OCI-LY3 (cell line): ENCODE results near the gene ADAMTS7.

Experiments
- H2AFZ ChIP-seq: fragments of 200-600, 300-600 bp; shearing (Covaris generic); 2 replicates; pipeline ENCODE4 v1.6.0; 2014; ENCODE audit warnings: antibody characterized with exemption, low read depth, low read length
- H3K27ac ChIP-seq: fragments of 200-600, 300-600 bp; sonication (generic); 2 replicates; pipeline ENCODE4 v1.5.1; 2014; ENCODE audit warnings: mild to moderate bottlenecking, low read length, moderate library complexity, mixed read lengths
- H3K27me3 ChIP-seq: fragments of 200-600, 300-600 bp; sonication (generic); 2 replicates; pipeline ENCODE4 v1.6.1; 2014; ENCODE audit warnings: low read depth, low read length, mixed read lengths
- H3K36me3 ChIP-seq: fragments of 200-600, 300-600 bp; sonication (generic); replicated peaks from 2 replicates; pipeline ENCODE3; 2014; ENCODE audit warnings: low read depth, low read length, mixed read lengths
- H3K4me1 ChIP-seq: fragments of 300-600, 200-600 bp; sonication (generic); 2 replicates; pipeline ENCODE4 v1.6.1; 2014; ENCODE audit warnings: low read length, mixed read lengths
- H3K4me2 ChIP-seq: fragments of 200-600, 300-600 bp; sonication (generic); 2 replicates; pipeline ENCODE4 v1.6.1; 2014; ENCODE audit warnings: low read length, mixed read lengths
- H3K4me3 ChIP-seq: fragments of 300-600, 200-600 bp; sonication (generic); 2 replicates; pipeline ENCODE4 v1.5.1; 2014; ENCODE audit warnings: antibody characterized with exemption, mild to moderate bottlenecking, low read length, moderate library complexity
- H3K79me2 ChIP-seq: fragments of 300-600, 200-600 bp; shearing (Covaris generic); 2 replicates; pipeline ENCODE4 v1.6.1; 2014; ENCODE audit warnings: mild to moderate bottlenecking, low read length, mixed read lengths
- H3K9ac ChIP-seq: fragments of 300-600, 200-600 bp; shearing (Covaris generic); 2 replicates; pipeline ENCODE4 v1.6.0; 2014; ENCODE audit warnings: mild to moderate bottlenecking, low read length, moderate library complexity
- H3K9me3 ChIP-seq: fragments of 200-600, 300-600 bp; shearing (Covaris generic); 2 replicates; pipeline ENCODE4 v1.6.1; 2014; ENCODE audit warnings: low read length, mixed read lengths; ENCODE audit not compliant: insufficient read depth
- H4K20me1 ChIP-seq: fragments of 200-600, 300-600 bp; sonication (generic); 2 replicates; pipeline ENCODE4 v1.6.1; 2016; ENCODE audit warnings: low read length, mixed read lengths; ENCODE audit not compliant: insufficient read depth
- CTCF ChIP-seq: fragments of 200-600, 300-600 bp; sonication (generic); IDR thresholded peaks from 2 replicates; pipeline ENCODE4 v1.5.1; 2014; ENCODE audit warnings: antibody characterized with exemption, low read length, low read depth
- EZH2phosphoT487 ChIP-seq: fragments of 200-600 bp; shearing (Covaris generic); IDR thresholded peaks from 2 replicates; pipeline ENCODE4 v1.6.1; 2018; ENCODE audit warnings: antibody characterized with exemption, mixed run types, low read depth

The ADAMTS7 gene

DNA sequence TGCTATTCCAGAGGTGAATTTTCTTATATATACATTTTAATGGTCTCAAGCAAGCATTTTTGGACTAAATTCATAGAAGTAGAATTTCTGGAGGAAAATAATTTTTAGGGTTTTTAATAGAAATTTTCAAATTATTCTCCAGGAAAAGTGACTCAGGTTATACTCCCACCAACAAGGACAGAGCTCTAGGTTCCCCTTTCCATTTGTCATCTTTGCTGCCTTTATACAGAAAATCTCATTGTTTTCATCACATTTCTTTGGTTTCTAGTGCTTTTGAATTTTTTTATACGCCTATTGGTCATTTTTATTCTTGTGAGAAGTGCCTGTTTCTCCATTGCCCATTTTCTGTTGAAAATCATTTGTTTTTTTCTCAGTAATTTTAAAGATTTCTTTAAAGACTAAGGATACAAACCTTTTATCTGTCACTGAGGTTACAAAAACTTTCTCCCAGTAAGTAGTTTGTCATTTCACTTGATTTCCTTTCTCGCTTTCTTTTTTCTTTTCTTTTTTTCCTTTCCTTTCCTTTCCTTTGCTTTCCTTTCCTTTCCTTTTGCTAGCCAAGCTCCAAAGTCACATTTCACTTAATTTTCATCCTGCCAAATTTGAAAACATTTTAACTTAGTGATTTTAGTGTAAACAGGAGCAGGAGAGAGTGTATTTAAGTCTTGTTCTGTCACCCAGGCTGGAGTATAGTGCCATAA is 93.2 kb downstream of the ADAMTS7 start:
- TF ChIP-seq EZH2phosphoT487, result no peak
- TF ChIP-seq CTCF, result no peak
- Histone ChIP-seq H3K4me1 (peaks cover 4% of the 10 kb centered on the region; the same call in 1 of the 2 replicates), H2AFZ (no peak overlapping the region; the same call in 1 of the 2 replicates), H3K9me3 (no peaks in the 10 kb centered on the region), H3K36me3 (no peaks in the 10 kb centered on the region), H3K4me3 (no peak overlapping the region), H3K9ac (no peak overlapping the region), H4K20me1 (no peaks in the 10 kb centered on the region), H3K79me2 (no peaks in the 10 kb centered on the region), H3K4me2 (no peak overlapping the region), H3K27me3 (peaks cover 10% of the 10 kb centered on the region), H3K27ac (no peak overlapping the region)

DNA sequence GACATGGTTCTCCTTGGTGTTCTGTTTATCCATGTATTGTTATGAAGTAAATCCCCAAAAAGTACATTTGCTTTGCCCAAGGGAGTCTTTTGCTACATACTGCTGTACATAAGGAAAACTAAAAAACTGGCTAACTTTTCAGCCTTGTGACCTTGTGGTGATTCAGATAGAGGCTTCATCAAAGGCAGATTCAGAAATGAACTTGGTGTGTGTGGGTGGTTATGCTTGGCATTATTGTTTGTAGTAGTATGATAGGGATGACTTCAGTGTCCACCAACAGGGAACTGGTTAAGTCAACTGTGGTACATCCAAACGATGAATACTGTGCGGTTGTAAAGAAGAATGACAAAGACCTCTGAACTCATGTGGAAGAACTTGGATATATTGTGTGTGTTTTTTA is 94.6 kb downstream of the ADAMTS7 start:
- Histone ChIP-seq H3K4me3 (no peak overlapping the region), H3K4me2 (no peak overlapping the region), H3K4me1 (peaks cover 4% of the 10 kb centered on the region; the same call in 1 of the 2 replicates), H3K27ac (no peak overlapping the region), H3K9ac (no peak overlapping the region), H3K9me3 (no peaks in the 10 kb centered on the region), H3K79me2 (no peaks in the 10 kb centered on the region), H2AFZ (no peak overlapping the region), H3K36me3 (no peaks in the 10 kb centered on the region), H3K27me3 (peaks cover 10% of the 10 kb centered on the region), H4K20me1 (no peaks in the 10 kb centered on the region)
- TF ChIP-seq EZH2phosphoT487 (no peak), CTCF (no peak)

- no peak overlapping the region for H3K27ac ChIP-seq
- no peak overlapping the region for H2AFZ ChIP-seq
- no peaks in the 10 kb centered on the region for H3K79me2 ChIP-seq
- H3K4me3 ChIP-seq, result no peak overlapping the region
- TF ChIP-seq CTCF (no peak), EZH2phosphoT487 (no peak)
- no peak overlapping the region for H3K4me2 ChIP-seq
- peaks cover 10% of the 10 kb centered on the region for H3K27me3 ChIP-seq
- H3K4me1 ChIP-seq, result peaks cover 4% of the 10 kb centered on the region; the same call in 1 of the 2 replicates
- no peaks in the 10 kb centered on the region for H4K20me1 ChIP-seq
- H3K36me3 ChIP-seq, result no peaks in the 10 kb centered on the region
- no peak overlapping the region for H3K9ac ChIP-seq
- H3K9me3 ChIP-seq, result no peaks in the 10 kb centered on the region
Observed at GRCh38 chr15:78715930-78716329, 95.3 kb downstream of the ADAMTS7 start.

GRCh38 chr15:78715434-78715833 is 95.8 kb downstream of the ADAMTS7 start:
- Histone ChIP-seq H3K27me3 (peaks cover 10% of the 10 kb centered on the region), H4K20me1 (no peaks in the 10 kb centered on the region), H3K4me1 (peaks cover 4% of the 10 kb centered on the region; the same call in 1 of the 2 replicates), H3K4me3 (no peak overlapping the region), H3K9me3 (no peaks in the 10 kb centered on the region), H3K36me3 (no peaks in the 10 kb centered on the region), H3K9ac (no peak overlapping the region), H3K27ac (no peak overlapping the region), H2AFZ (no peak overlapping the region), H3K79me2 (no peaks in the 10 kb centered on the region), H3K4me2 (no peak overlapping the region)
- TF ChIP-seq CTCF (no peak), EZH2phosphoT487 (no peak)
